Kidney glomerular epithelial cell (primary cell): ENCODE data around the gene IGLL5.
"Not testable (repeated sequence)": the region's sequence is repeated elsewhere in the genome, so short reads cannot be mapped to it uniquely, and the experiment has no call there.

ENCODE experiments used
- DNase-seq: peaks from one replicate; lab custom pipeline; 2025; lab: John Stamatoyannopoulos, UW

The IGLL5 gene

GRCh38 chr22:22884010-22884887 is 3.4 kb upstream of the IGLL5 start:
- DNase-seq = peak; percentile 48

GRCh38 chr22:22884888-22885840 is 2.5 kb upstream of the IGLL5 start:
- no peak for DNase-seq

GRCh38 chr22:22886546-22886945 is 1.1 kb upstream of the IGLL5 start:
- no peak for DNase-seq

GRCh38 chr22:22888571-22889353 is 1.1 kb downstream of the IGLL5 start:
- DNase-seq = no peak

GRCh38 chr22:22890085-22890484 is 2.5 kb downstream of the IGLL5 start:
- DNase-seq = no peak

GRCh38 chr22:22891139-22891621 is 3.6 kb downstream of the IGLL5 start:
- no peak for DNase-seq

- no peak for DNase-seq
These were observed 4.8 kb downstream of the IGLL5 start for GRCh38 chr22:22892096-22893052.

GRCh38 chr22:22893077-22893805 is 5.6 kb downstream of the IGLL5 start:
- DNase-seq = no peak

GRCh38 chr22:22893891-22894739 is 6.5 kb downstream of the IGLL5 start:
- no peak for DNase-seq

- DNase-seq = no peak
These were observed 7.4 kb downstream of the IGLL5 start for GRCh38 chr22:22894740-22895731.

- no peak for DNase-seq
These were observed 8.3 kb downstream of the IGLL5 start for GRCh38 chr22:22895776-22896445.

GRCh38 chr22:22896601-22897000 is 9.0 kb downstream of the IGLL5 start:
- DNase-seq = no peak

- DNase-seq = no peak
These were observed 9.5 kb downstream of the IGLL5 start for GRCh38 chr22:22897091-22897490.

- DNase-seq = no peak
These were observed 10.3 kb downstream of the IGLL5 start for GRCh38 chr22:22897947-22898346.

GRCh38 chr22:22898411-22898950 is 10.9 kb downstream of the IGLL5 start:
- not testable (repeated sequence) for DNase-seq

GRCh38 chr22:22899342-22900080 is 11.9 kb downstream of the IGLL5 start:
- not testable (repeated sequence) for DNase-seq
